SKM-1 (cell line): ENCODE measurements around the gene PPP2R2D.

ENCODE experiments used
- DNase-seq: peaks from one replicate; lab custom pipeline; 2025; ENCODE audit not compliant: unreplicated experiment; lab: John Stamatoyannopoulos, UW

The PPP2R2D gene

DNA sequence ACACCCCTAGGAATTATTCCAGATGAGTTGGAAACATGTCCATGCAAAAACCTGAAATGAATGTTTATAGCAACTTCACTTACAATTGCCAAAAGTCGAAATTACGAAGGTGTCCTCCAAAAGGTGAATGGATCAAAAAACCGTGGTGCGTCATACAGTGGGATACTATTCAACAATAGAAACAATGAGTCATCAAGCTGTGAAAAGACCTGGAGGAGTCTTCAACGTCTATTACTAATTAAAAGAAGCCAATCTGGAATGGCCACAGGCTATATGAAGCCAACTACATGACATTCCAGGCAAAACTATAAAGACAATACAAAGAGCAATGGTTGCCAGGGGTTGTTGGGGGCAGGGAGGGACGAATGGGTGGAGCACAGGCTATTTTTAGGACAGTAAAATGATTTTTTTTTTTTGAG lies 12.6 kb upstream of the PPP2R2D start:
- no peak for DNase-seq

DNA sequence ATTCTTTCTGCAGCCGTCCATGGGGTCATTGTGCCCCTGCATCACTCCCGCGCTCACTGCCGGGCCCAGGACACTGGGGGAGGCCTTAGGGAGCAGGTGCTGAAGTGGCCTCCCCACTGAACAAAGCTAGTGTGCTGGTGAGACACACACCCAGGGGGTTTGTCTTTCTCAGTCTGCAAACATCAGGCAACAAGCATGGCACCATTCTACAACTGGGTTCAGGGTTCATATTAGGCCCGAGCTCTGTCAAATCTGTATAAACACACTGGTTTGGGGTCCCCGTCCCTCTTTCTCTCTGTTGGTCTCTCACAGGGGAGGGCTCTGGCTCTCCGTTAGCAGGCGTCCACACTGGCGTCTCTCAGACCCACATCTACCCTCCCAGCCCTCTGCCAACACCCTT lies 11.1 kb upstream of the PPP2R2D start:
- no peak for DNase-seq

DNA sequence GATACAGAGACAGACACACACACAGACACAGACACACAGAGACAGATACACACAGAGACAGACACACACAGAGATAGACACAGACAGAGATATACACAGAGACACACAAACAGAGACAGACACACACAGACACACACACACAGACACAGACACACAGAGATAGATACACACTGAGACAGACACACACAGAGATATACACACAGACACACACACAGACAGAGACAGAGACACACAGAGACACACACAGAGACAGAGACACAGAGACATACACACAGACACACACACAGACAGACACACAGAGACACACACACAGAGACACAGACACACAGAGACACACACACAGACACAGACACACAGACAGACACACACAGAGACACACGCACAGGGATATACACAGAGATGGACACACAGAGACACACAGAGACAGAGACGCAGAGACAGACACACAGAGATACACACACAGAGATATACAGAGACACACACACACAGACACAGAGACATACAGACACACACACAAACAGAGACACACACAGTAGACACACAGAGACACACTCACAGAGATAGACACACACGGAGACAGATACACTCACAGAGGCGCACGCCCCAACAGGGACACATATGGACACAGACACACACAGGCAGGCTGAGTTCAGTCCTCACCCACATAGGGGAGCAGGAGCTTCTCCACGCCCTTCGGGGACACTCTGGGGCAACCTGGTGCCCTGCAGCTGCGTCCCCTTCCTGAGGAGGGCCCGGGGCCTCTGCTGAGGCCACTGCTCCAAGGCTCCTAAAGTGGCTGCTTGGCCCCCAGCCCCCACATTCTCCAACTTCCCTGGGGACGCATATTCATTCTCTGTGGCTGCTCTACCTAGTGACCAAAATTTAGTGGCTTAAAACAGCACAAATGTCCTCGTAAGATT lies 10.3 kb upstream of the PPP2R2D start:
- DNase-seq: no peak

DNA sequence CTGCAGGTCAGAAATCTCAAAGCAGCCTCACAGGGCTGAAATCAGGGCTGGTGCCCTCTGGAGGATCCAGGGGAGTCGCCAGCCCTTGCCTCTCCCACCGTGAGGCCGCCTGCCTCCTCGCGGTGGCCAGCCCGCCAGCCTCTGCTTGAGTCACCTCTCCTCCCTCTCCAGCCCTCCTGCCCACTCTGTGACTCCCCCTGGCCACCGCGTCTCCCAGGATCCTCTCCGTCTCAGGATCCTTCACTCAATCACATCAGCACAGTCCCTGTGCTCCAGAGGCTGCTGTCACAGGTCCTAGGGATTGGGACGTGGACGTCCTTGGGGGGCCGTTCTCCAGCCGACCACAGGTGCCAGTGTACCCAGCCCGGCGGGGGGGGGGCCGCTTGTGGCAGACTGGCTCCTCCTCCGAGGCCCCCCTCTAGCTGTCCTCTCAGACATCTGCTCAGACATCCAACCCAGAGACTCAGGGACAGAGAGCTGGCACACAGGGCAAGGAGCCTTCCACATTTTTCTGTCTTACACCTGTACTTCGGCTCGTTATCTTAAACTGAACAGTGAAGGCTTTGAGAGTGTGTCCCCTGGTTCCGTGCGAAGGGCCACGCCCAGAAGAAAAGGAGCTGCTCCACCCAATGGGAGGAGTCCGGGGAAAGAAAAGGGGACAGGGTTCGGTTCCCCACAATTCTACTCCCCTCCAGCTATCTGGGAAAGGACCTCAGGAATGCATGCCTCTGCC lies 9.4 kb upstream of the PPP2R2D start:
- no peak for DNase-seq

DNA sequence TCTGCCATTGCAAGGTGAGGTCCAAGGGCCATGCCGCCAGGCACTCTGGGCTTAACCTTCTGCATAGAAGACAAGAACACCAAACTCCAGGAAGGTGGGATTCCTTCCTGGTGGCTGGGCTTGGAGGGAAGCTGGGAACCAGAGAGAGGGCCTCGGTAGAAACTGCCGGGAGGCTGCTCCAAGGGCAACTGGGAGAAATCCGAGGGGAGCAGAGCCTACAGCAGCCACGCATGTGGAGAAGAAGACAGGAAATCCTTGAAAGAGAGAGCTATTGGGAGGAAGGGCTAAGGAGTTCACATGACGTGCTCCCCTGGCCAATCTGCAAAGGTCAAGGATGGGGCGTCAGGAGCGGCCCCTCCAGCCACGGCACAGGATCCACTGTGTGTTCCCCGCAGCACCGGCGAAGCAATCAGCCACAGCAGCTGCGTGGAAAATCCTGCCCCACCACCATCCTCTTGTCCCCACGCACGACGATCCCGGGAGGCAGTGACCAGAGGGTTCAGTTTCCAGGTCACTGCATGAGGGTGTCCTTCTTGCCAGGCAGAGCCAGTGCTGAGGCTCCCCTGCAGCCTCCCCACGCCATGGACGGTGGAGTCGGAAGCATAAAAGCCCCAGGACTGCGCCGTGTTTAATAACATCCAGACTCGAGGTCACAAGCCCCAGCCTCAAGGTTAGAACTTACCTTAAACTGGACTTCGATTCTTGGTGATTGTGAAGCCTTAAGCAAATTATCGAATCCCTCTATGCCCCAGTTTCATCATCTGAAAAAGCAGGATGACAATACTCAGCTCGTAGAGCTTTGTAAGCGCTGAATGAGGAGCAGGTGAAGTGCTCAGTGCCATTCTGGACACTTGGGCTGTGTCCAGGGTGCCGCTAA lies 8.6 kb upstream of the PPP2R2D start:
- DNase-seq: no peak

DNA sequence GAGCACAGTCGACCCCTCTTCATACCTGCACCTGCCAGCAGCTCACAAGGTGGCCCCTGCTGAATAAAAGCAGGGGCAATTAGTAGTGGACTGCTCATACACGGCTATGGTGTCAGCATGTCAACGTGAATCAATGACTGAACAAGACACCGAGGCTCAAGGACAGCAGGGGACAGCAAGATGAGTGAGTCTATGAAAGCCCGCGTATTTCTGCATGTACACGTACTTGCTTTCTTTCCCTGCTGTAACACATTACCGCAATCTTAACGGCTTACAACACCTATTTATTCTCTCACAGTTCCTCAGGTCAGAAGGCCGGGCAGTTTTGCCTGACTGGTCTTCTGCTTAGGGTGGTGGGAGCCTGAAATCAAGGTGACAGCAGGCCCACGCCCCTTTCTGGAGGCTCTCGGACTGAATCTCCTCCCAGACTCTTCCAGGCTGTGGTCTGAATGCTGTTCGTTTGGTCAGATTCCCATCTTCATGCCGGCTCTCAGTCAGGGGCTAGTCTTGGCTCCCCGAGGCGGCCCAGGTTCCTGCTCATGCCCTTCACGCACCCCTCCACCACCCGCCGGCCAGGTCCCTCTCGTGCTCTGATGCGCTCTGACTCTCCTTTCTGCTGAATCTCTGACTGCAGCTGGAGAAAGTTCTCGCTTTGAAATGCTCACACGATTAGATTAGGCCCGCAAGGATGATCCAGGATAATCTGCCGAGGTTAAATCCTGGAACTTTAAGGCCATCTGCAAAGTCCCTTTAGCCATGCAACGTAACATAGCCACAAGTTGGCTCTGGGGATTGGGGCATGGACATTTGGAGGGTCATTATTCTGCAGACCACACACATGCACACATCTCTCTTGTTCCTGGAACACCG lies 7.8 kb upstream of the PPP2R2D start:
- no peak for DNase-seq

DNA sequence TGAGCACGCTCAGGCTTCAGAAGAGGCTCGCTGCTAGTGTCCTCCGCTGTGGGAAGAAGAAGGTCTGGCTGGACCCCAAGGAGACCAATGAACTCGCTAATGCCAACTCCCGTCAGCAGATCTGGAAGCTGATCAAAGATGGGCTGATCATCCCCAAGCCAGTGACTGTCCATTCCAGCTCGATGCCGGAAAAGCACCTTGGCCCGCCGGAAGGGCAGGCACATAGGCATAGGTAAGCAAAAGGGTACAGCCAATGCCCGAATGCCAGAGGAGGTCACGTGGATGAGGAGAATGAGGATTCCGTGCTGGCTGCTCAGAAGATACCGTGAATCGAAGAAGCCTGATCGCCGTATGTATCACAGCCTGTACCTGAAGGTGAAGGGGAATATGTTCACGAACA lies 5.7 kb upstream of the PPP2R2D start:
- DNase-seq: no peak

DNA sequence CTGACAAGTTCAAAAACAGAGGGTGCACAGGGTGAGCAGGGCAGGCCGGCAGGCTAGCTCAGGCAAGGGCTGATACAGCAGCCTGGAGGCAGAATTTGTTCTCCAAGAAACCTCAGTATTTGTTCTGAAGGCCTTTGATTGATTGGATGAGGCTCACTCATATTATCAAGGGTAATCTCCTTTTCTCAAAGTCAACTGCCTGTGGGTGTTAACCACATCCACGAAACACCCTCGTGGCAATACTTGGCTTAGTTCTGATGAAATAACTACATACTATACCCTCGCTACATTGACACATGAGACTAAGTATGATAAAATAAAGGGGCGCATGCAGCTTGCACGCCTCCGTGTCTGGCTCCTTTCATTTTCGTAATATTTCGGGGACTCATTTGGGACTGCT lies 4.4 kb upstream of the PPP2R2D start:
- no peak for DNase-seq

DNA sequence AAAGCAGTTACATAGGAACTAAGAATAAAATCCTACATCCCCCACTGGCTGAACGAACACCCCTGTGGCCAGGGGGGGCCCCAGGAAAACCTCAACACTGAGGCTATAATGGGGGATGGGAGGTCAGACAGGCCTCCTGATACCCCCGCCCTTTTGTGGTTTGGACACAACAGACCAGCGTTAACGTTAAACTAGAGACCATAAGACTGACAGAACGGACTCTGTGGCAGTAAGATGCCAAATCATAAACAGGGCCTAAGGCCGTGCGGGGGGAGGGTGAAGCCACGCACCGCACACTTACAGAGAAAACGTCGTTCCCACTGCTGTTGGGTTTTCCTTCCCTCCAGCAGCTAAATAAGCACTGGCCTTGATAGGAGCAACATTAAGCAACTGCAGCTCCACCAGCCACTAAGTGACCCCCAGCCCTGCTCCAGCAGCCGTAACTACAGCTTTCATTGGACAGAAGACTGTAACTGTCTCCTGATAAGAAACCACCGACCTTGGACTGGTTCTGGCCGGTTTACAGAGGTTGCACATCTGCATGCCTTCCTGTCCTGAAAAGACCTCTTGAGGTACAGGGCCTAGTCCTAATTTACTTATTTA lies 3.4 kb upstream of the PPP2R2D start:
- DNase-seq: peak; percentile 73

DNA sequence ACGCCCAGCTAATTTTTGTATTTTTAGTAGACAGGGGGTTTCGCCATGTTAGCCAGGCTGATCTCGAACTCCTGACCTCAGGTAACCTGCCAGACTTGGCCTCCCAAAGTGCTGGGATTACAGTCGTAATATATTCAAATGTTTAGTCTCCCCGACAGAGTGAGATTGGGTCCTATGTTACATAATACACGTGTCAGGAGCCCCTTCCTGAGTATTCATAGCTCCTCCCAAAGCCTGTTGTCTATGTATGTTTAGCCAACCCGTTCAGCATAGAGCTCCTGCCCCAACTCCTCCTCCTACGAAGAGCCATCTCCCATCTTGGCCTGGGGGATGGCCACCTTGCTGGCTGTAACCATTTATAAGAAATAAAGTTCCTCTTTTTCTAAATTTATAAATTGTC lies 2.7 kb upstream of the PPP2R2D start:
- no peak for DNase-seq

DNA sequence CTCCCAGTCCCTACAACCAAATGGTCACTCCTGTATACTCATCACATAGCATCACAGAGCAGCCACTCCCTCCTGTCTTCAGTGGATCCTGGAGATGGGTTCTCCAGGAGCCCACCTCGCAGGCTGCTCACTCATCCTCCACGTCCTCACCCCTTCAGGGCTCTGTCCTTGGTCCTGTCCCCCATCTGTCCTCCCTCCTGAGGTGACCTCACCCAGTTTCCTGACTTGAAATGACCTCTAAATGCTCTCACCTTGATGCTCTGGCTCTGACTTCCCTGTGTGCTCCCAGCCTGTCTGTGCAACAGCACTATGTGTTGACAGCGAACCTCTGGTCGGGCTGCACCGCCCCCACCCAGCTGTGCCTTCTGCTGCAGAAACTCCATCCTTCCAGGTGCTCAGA lies 2.1 kb upstream of the PPP2R2D start:
- DNase-seq: no peak

DNA sequence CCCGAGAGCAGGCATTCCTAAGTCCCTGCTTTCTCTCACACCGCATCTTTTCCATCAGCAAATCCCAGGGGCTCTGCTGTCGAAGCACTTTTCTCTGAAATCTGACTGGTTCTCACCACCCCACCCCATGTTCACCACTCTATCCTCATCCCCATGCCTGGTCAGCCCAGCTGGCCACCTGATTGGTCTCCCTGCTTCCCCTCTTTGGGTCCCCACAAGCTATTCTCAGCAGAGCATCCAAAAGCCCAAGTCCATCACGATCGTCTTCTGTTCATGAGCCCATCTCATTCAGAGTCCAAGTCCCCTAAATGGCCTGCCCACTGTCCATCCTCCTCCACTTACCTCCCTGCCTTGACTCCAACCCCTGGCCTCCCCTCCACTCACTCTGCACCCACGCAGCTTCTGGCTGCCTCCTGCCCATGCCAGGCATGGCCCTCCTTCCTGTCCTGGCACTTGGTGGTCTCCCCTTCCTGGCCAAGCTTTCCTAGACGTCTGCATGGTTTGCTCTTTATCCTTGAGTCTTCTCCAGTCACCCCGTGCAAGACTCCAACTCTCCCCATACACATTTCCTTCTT lies 1.6 kb upstream of the PPP2R2D start:
- no peak for DNase-seq

DNA sequence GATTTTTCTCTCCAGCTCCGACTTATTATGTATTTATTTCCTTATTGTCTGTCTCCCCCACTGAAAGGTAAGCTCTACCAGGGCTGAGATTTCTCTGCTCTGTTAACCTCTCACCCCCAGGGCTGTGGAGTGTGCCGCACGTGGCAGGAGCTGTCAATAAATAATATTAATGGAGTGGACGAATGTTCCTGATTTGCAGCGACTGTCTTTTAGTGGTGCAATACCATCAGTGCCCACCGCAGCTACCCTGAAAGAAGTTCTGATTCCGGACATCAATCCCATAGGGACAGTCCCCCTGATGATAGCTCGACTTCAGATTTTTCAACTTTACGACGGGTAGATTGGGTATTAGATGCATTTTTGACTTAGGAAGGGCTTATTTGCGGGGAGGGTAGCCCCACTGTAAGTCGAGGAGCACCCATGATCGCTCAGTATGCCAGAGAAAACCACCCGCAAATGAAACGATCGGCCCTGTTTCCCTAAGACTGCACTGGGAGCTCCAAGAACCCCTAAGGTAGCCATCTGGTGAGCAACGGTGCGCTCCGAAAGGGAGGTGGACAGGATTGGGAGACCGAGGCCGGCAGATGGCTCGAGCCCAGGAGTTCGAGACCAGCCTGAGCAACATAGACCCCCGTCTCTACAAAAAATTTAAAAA lies 986 bp upstream of the PPP2R2D start:
- DNase-seq: no peak

DNA sequence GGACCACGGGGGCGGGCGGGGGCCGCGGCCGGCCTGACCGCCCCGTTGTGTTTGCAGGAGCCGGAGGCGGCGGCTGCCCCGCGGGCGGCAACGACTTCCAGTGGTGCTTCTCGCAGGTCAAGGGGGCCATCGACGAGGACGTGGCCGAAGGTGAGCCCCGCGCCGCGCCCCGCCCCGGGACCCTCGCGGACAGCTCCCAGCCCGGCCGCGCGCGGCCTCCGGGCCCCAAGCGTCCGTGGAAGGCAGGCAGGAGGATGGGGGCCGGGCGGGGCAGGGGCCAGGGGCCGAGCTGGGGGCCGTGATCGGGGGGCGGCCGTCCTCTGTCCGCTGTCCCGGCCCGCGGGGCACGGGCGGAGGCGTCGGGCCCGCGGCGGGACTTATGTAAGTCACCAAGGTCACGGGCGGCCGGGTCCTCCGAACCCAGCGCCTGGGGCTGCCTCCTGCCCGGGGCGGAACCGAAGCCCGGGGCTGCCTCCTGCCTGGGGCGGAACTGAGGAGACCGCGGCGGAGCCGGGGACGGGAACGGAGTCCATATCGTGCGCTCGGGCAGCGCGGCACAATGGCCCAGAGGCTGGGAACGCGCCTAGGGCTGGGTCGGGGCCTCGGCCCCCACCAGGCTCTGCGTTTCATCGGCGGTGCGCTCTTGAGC lies 497 bp downstream of the PPP2R2D start:
- no peak for DNase-seq

DNA sequence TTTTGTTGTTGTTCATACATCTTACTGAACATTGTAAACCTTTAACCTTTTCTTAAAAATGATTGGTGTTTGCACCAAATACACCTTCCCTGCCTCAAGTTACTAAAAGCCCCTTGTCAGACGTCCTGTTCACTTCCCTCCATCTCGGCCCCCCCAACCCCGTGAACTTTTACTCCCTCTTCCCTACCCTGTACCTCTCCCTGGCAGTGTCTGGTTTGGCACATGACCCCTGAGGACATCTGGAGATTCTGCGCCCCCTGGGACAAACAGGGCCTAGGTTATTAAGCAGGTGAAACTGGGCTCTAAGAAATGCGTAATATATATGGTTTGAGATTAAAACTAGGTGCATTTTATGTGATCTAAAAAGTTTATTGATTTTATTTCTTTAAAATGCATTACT lies 1.4 kb downstream of the PPP2R2D start:
- no peak for DNase-seq

DNA sequence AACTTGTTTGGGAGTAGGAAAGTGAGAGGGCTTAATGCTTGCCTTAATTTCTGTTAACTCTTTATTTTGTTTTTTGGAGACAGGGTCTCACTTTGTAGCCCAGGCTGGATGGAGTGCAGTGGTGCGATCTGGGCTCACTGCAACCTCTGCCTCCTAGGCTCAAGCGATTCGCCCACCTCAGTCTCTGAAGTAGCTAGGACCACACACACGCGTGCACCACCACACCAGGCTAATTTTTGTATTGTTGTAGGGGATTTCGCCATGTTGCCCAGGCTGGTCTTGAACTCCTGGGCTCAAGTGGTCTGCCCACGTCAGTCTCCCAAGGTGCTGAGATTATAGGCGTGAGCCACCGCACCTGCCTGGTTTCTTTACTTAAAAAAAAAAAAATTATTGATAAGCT lies 1.9 kb downstream of the PPP2R2D start:
- no peak for DNase-seq

DNA sequence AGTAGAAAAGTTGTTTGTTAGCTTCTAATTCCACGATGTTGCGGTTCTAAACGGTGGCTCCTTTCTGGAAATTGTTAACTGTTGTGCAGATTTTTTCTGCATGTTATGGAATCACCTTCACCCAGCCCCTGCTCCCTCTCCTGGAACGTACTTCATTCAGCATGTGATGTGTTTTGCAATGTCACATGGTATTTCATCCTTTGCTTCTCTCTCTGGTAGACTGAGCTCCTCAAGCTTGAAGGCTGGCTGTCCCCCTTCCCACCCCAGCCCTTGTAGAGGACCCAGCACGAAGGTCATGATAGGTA lies 4.4 kb downstream of the PPP2R2D start:
- no peak for DNase-seq

DNA sequence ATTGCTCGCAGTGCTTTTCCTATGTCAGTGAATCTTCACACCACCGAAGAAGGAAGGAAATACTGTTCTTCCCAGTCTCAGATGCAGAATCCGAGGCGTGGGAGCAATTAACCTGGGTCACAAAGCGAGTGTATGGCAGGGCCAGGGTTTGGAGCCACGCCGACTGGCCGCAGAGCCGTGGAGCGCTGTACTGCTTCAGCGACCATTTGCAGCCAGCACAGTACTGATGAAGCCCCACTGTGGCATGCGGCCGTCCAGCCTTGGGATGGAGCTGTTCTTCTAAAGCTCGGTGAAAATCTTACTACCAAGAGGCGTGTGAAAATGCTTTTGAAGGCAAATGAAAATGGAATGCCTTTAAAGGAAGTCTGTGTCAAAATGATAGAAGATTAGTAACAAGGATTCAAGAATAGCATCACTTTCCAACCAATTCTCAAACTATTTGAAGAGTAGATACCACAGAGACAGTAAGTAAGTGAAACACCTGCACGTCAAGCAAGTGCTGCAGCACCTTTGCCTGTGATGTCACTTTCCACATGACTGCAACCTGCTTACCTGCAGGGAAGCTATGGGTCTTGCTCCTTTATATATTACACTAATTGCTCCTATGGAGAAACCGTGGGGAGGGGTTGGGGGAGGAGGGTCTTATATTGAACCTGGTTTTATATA lies 4.9 kb downstream of the PPP2R2D start:
- no peak for DNase-seq
